Measurements from ENCODE around the gene FN1. TPM values are rescaled to one million over a fixed set of nuclear protein-coding genes. Genes with fewer than 3 reads are reported as not detected.
"Not testable (repeated sequence)": the region's sequence is repeated elsewhere in the genome, so short reads cannot be mapped to it uniquely, and the experiment has no call there.

Gene FN1
- total and polyA plus RNA-seq, 2 of the 8 experiments (the other 6 are each of a cell fraction or from before 2014, with no cell fraction given): 42.9 to 109 TPM

- TF ChIP-seq POLR2A (IDR thresholded peaks at IDR 0.05; ENCODE audit: control extremely low read depth in 1 of 2, low read depth in 2 of 2, low read length in 2 of 2) (peak; percentile 64 to 94), ATF3 (IDR thresholded peaks at IDR 0.05; ENCODE audit: insufficient read depth, low read depth, low read length) (peak; percentile 84), E2F6 (IDR thresholded peaks at IDR 0.05) (peak; percentile 98)
These were observed 124.1 kb downstream of the FN1 start, which contains the start of gene ATIC (continued) for GRCh38 chr2:215311625-215312396.

GRCh38 chr2:215311259-215311624 is 124.6 kb downstream of the FN1 start:
- not testable (repeated sequence) for H3K79me1 ChIP-seq (ENCODE audit: low read depth, low read length); DNase-seq (ENCODE audit: low read depth in 1 of 2, low spot score in 2 of 2); H3K4ac ChIP-seq (replicated peaks; ENCODE audit: insufficient read length, low read depth, low read length); H3K27me3 ChIP-seq (replicated peaks in 1 of 4; ENCODE audit: control insufficient read depth in 3 of 4, extremely low read depth in 1 of 4, insufficient read depth in 3 of 4, low read length in 3 of 4); H3K14ac ChIP-seq (ENCODE audit: insufficient read length); H3K18ac ChIP-seq (ENCODE audit: extremely low read depth, low read length); H4K20me1 ChIP-seq (replicated peaks in 1 of 2; ENCODE audit: control insufficient read depth in 1 of 2, insufficient read depth in 2 of 2, low read length in 2 of 2); H3K9me3 ChIP-seq (ENCODE audit: insufficient read depth in 2 of 2, low read depth in 1 of 2, low read length in 1 of 2); H4K8ac ChIP-seq (ENCODE audit: extremely low read depth, insufficient read depth, low read length); H2BK5ac ChIP-seq (ENCODE audit: low read depth, low read length); H3K56ac ChIP-seq (replicated peaks; ENCODE audit: insufficient read length, low read depth, low read length); H2AK5ac ChIP-seq (ENCODE audit: low read depth, low read length); H2BK20ac ChIP-seq (ENCODE audit: low read length); H3K23ac ChIP-seq (ENCODE audit: insufficient read length); H3K27ac ChIP-seq (ENCODE audit: low read depth, low read length); H2BK12ac ChIP-seq (ENCODE audit: low read depth, low read length); H2BK15ac ChIP-seq (ENCODE audit: low read length); H2BK120ac ChIP-seq (replicated peaks; ENCODE audit: low read depth, low read length); H4K91ac ChIP-seq (replicated peaks; ENCODE audit: insufficient read length, low read length); H3K9ac ChIP-seq (replicated peaks in 1 of 4; ENCODE audit: extremely low read depth in 1 of 4, low read depth in 3 of 4, low read length in 3 of 4); FAIRE-seq; H3K23me2 ChIP-seq (ENCODE audit: low read depth, low read length)
- H3K4me2 ChIP-seq (ENCODE audit: insufficient read depth in 1 of 2, low read depth in 2 of 2, low read length in 2 of 2): peak overlapping the region; percentile 71 to 83; a peak in 3 of 4 replicates
- peaks cover 0 to 36% of the 10 kb centered on the region in 2 experiments; a peak in 2 of 4 replicates for H3K79me2 ChIP-seq (ENCODE audit: control insufficient read depth in 1 of 2, insufficient read depth in 2 of 2, low read length in 2 of 2)
- H3K4me1 ChIP-seq (replicated peaks in 1 of 4; ENCODE audit: control insufficient read depth in 3 of 4, insufficient read depth in 4 of 4, low read length in 3 of 4): peaks cover 0 to 12% (median 2%) of the 10 kb centered on the region in 4 experiments; a peak in 5 of 7 replicates
- POLR2A ChIA-PET (ENCODE audit: partially characterized antibody): interaction anchor here (0.8 to 2.7 kb wide), 10 partner anchors 7 to 1279 kb away, joined by 3 to 16 read pairs (median 3); no protein-coding TSS in a partner anchor
- H2AFZ ChIP-seq (ENCODE audit: low read length): 0 out of 2 replicates have a peak overlapping the region, but pooled peaks have one; percentile 30
- 93% methylated on average over 11 of the region's 13 CpGs; no CpG with 5 or more reads in 1 of the 2 experiments for WGBS, 2 experiments (ENCODE audit: extremely low coverage in 1 of 2, insufficient coverage in 1 of 2, insufficient read length in 1 of 2, insufficient replicate concordance in 2 of 2, low coverage in 1 of 2, low lambda C conversion rate in 2 of 2, missing lambda C conversion rate in 1 of 2)
- peaks cover 0 to 34% (median 13%) of the 10 kb centered on the region in 4 experiments; a peak in 7 of 8 replicates for H3K36me3 ChIP-seq (ENCODE audit: control insufficient read depth in 2 of 4, insufficient read depth in 4 of 4, low read length in 3 of 4)
- peak overlapping the region; percentile 78 for H4K5ac ChIP-seq (ENCODE audit: insufficient read length, low read depth, low read length)
- peak overlapping the region; percentile 51 to 84 (median 61); a peak in 7 of 8 replicates for H3K4me3 ChIP-seq (ENCODE audit: extremely low read depth in 1 of 4, insufficient read depth in 2 of 4, low read depth in 3 of 4, low read length in 4 of 4)
- CTCF ChIA-PET (ENCODE audit: partially characterized antibody): interaction anchor here (1.5 kb wide), 1 partner anchor 40 kb away, joined by 5 read pairs; no protein-coding TSS in a partner anchor
